ENCODE results near the gene MT1B. TPM values are rescaled to one million over a fixed set of nuclear protein-coding genes. Genes with fewer than 3 reads are reported as not detected.

Gene MT1B
- total RNA-seq (not detected), polyA plus RNA-seq (not detected)
- long read RNA-seq, donor 1 = 0 reads
- long read RNA-seq, donor 2 = 0 reads

- Histone ChIP-seq H3K27ac (ENCODE audit: low read depth in 1 of 2, low read length in 2 of 2) (no peak within 1 kb of the TSS), H3K27me3 (ENCODE audit: control insufficient read depth in 1 of 2, insufficient read depth in 2 of 2, low read length in 1 of 2) (no peaks in the 10 kb centered on the region), H3K9me3 (ENCODE audit: control insufficient read depth, low read length) (no peaks in the 10 kb centered on the region), H3K4me3 (ENCODE audit: low read length in 2 of 2) (no peak within 1 kb of the TSS), H3K36me3 (ENCODE audit: control insufficient read depth in 1 of 2, insufficient read depth in 2 of 2, low read length in 1 of 2) (no peaks in the 10 kb centered on the region), H3K4me1 (ENCODE audit: control insufficient read depth in 1 of 2, insufficient read depth in 2 of 2, low read length in 2 of 2) (no peaks in the 10 kb centered on the region)
- WGBS, 2 donors = 74% methylated on average over 7 of the region's 7 CpGs
- ATAC-seq (ENCODE audit: low FRiP score) = peak; percentile 49
- intact Hi-C loops (cut with DNase I) = no loop called here
- DNase-seq = no peak
Observed at GRCh38 chr16:56651586-56651985, at the start of gene MT1B. MT1B (plus strand) TSS chr16:56651886; CDS start chr16:56651954, 68 bp downstream.

- ATAC-seq (ENCODE audit: low FRiP score) (no peak), DNase-seq (no peak)
- H3K36me3 ChIP-seq (ENCODE audit: control insufficient read depth in 1 of 2, insufficient read depth in 2 of 2, low read length in 1 of 2) = no peaks in the 10 kb centered on the region
- intact Hi-C loops (cut with DNase I) = loop anchor here (2.0 to 10.0 kb wide), 4 partner anchors 39 to 99 kb away; no protein-coding TSS in a partner anchor
- H3K4me3 ChIP-seq (ENCODE audit: low read length in 2 of 2) = no peak overlapping the region
- 60 to 63% methylated on average over 4 of the region's 4 CpGs for WGBS, 2 donors
- no peak overlapping the region for H3K27ac ChIP-seq (ENCODE audit: low read depth in 1 of 2, low read length in 2 of 2)
- no peaks in the 10 kb centered on the region for H3K4me1 ChIP-seq (ENCODE audit: control insufficient read depth in 1 of 2, insufficient read depth in 2 of 2, low read length in 2 of 2)
- no peaks in the 10 kb centered on the region for H3K27me3 ChIP-seq (ENCODE audit: control insufficient read depth in 1 of 2, insufficient read depth in 2 of 2, low read length in 1 of 2)
- H3K9me3 ChIP-seq (ENCODE audit: control insufficient read depth, low read length) = no peaks in the 10 kb centered on the region
Observed at GRCh38 chr16:56603589-56603988, 48.1 kb upstream of the MT1B start.

GRCh38 chr16:56604966-56605365, 46.7 kb upstream of the MT1B start:
- H3K36me3 ChIP-seq (ENCODE audit: control insufficient read depth in 1 of 2, insufficient read depth in 2 of 2, low read length in 1 of 2) = no peaks in the 10 kb centered on the region
- 76 to 89% methylated on average over 4 of the region's 4 CpGs for WGBS, 2 donors
- ATAC-seq (ENCODE audit: low FRiP score) = no peak
- no peak for DNase-seq
- no peak overlapping the region for H3K27ac ChIP-seq (ENCODE audit: low read depth in 1 of 2, low read length in 2 of 2)
- no peak overlapping the region for H3K4me3 ChIP-seq (ENCODE audit: low read length in 2 of 2)
- intact Hi-C loops (cut with DNase I) = loop anchor here (2.0 to 10.0 kb wide), 5 partner anchors 37 to 97 kb away; partner anchors contain the start of gene MT1X (in 1 of the 2)
- H3K27me3 ChIP-seq (ENCODE audit: control insufficient read depth in 1 of 2, insufficient read depth in 2 of 2, low read length in 1 of 2) = no peaks in the 10 kb centered on the region
- no peaks in the 10 kb centered on the region for H3K9me3 ChIP-seq (ENCODE audit: control insufficient read depth, low read length)
- H3K4me1 ChIP-seq (ENCODE audit: control insufficient read depth in 1 of 2, insufficient read depth in 2 of 2, low read length in 2 of 2) = no peaks in the 10 kb centered on the region

- H3K9me3 ChIP-seq (ENCODE audit: control insufficient read depth, low read length) = no peaks in the 10 kb centered on the region
- DNase-seq (no peak), ATAC-seq (ENCODE audit: low FRiP score) (no peak)
- intact Hi-C loops (cut with DNase I) = loop anchor here (2.0 to 10.0 kb wide), 3 partner anchors 37 to 91 kb away; partner anchors contain the start of gene MT1X (in 1 of the 2)
- H3K27me3 ChIP-seq (ENCODE audit: control insufficient read depth in 1 of 2, insufficient read depth in 2 of 2, low read length in 1 of 2) = no peaks in the 10 kb centered on the region
- H3K36me3 ChIP-seq (ENCODE audit: control insufficient read depth in 1 of 2, insufficient read depth in 2 of 2, low read length in 1 of 2) = no peaks in the 10 kb centered on the region
- H3K27ac ChIP-seq (ENCODE audit: low read depth in 1 of 2, low read length in 2 of 2) = no peak overlapping the region
- H3K4me1 ChIP-seq (ENCODE audit: control insufficient read depth in 1 of 2, insufficient read depth in 2 of 2, low read length in 2 of 2) = peaks cover 0 to 1% of the 10 kb centered on the region in 2 donors
- no peak overlapping the region for H3K4me3 ChIP-seq (ENCODE audit: low read length in 2 of 2)
- 91 to 94% methylated on average over 1 of the region's 1 CpG for WGBS, 2 donors
Observed at GRCh38 chr16:56605475-56605874, 46.2 kb upstream of the MT1B start.

- intact Hi-C loops (cut with DNase I) = loop anchor here (5.0 to 10.0 kb wide), 2 partner anchors 76 to 91 kb away; partner anchors contain the start of gene MT1X (in 1 of the 2)
- Histone ChIP-seq H3K27ac (ENCODE audit: low read depth in 1 of 2, low read length in 2 of 2) (peak overlapping the region in 1 of 2 donors; percentile 35), H3K9me3 (ENCODE audit: control insufficient read depth, low read length) (no peaks in the 10 kb centered on the region), H3K27me3 (ENCODE audit: control insufficient read depth in 1 of 2, insufficient read depth in 2 of 2, low read length in 1 of 2) (no peaks in the 10 kb centered on the region), H3K4me1 (ENCODE audit: control insufficient read depth in 1 of 2, insufficient read depth in 2 of 2, low read length in 2 of 2) (peaks cover 0 to 5% of the 10 kb centered on the region in 2 donors), H3K36me3 (ENCODE audit: control insufficient read depth in 1 of 2, insufficient read depth in 2 of 2, low read length in 1 of 2) (no peaks in the 10 kb centered on the region), H3K4me3 (ENCODE audit: low read length in 2 of 2) (no peak overlapping the region)
- no peak for ATAC-seq (ENCODE audit: low FRiP score)
- whole genome bisulfite sequencing, 2 donors = 70 to 77% methylated on average over 3 of the region's 3 CpGs
- peak in 1 of 2 donors; percentile 84 for DNase-seq
Observed at GRCh38 chr16:56606071-56606475, 45.6 kb upstream of the MT1B start.

GRCh38 chr16:56606476-56607108, 45.1 kb upstream of the MT1B start:
- H3K9me3 ChIP-seq (ENCODE audit: control insufficient read depth, low read length) = no peaks in the 10 kb centered on the region
- peaks cover 0 to 5% of the 10 kb centered on the region in 2 donors for H3K4me1 ChIP-seq (ENCODE audit: control insufficient read depth in 1 of 2, insufficient read depth in 2 of 2, low read length in 2 of 2)
- DNase-seq (no peak), ATAC-seq (ENCODE audit: low FRiP score) (no peak)
- no peaks in the 10 kb centered on the region for H3K36me3 ChIP-seq (ENCODE audit: control insufficient read depth in 1 of 2, insufficient read depth in 2 of 2, low read length in 1 of 2)
- 65 to 69% methylated on average over 8 of the region's 8 CpGs for WGBS, 2 donors
- peak overlapping the region in 1 of 2 donors; percentile 84 for H3K27ac ChIP-seq (ENCODE audit: low read depth in 1 of 2, low read length in 2 of 2)
- no peak overlapping the region for H3K4me3 ChIP-seq (ENCODE audit: low read length in 2 of 2)
- intact Hi-C loops (cut with DNase I) = loop anchor here (5.0 to 10.0 kb wide), 2 partner anchors 76 to 92 kb away; partner anchors contain the start of gene MT1X (in 1 of the 2)
- H3K27me3 ChIP-seq (ENCODE audit: control insufficient read depth in 1 of 2, insufficient read depth in 2 of 2, low read length in 1 of 2) = no peaks in the 10 kb centered on the region

GRCh38 chr16:56607109-56607618, 44.5 kb upstream of the MT1B start:
- Histone ChIP-seq H3K9me3 (ENCODE audit: control insufficient read depth, low read length) (no peaks in the 10 kb centered on the region), H3K27ac (ENCODE audit: low read depth in 1 of 2, low read length in 2 of 2) (peak overlapping the region in 1 of 2 donors; percentile 84), H3K4me1 (ENCODE audit: control insufficient read depth in 1 of 2, insufficient read depth in 2 of 2, low read length in 2 of 2) (peaks cover 0 to 5% of the 10 kb centered on the region in 2 donors), H3K4me3 (ENCODE audit: low read length in 2 of 2) (no peak overlapping the region), H3K27me3 (ENCODE audit: control insufficient read depth in 1 of 2, insufficient read depth in 2 of 2, low read length in 1 of 2) (no peaks in the 10 kb centered on the region), H3K36me3 (ENCODE audit: control insufficient read depth in 1 of 2, insufficient read depth in 2 of 2, low read length in 1 of 2) (no peaks in the 10 kb centered on the region)
- peak; percentile 77 to 88 for DNase-seq
- intact Hi-C loops (cut with DNase I) = loop anchor here (5.0 to 10.0 kb wide), 2 partner anchors 75 to 92 kb away; partner anchors contain the start of gene MT1X (in 1 of the 2)
- ATAC-seq (ENCODE audit: low FRiP score) = peak; percentile 47
- 75 to 79% methylated on average over 14 of the region's 14 CpGs for WGBS, 2 donors

- 77 to 92% methylated on average over 2 of the region's 2 CpGs for WGBS, 2 donors
- no peak overlapping the region for H3K4me3 ChIP-seq (ENCODE audit: low read length in 2 of 2)
- ATAC-seq (ENCODE audit: low FRiP score) (no peak), DNase-seq (no peak)
- peaks cover 0 to 5% of the 10 kb centered on the region in 2 donors for H3K4me1 ChIP-seq (ENCODE audit: control insufficient read depth in 1 of 2, insufficient read depth in 2 of 2, low read length in 2 of 2)
- no peaks in the 10 kb centered on the region for H3K36me3 ChIP-seq (ENCODE audit: control insufficient read depth in 1 of 2, insufficient read depth in 2 of 2, low read length in 1 of 2)
- H3K9me3 ChIP-seq (ENCODE audit: control insufficient read depth, low read length) = no peaks in the 10 kb centered on the region
- no peaks in the 10 kb centered on the region for H3K27me3 ChIP-seq (ENCODE audit: control insufficient read depth in 1 of 2, insufficient read depth in 2 of 2, low read length in 1 of 2)
- peak overlapping the region; percentile 51 to 84 for H3K27ac ChIP-seq (ENCODE audit: low read depth in 1 of 2, low read length in 2 of 2)
- intact Hi-C loops (cut with DNase I) = loop anchor here (5.0 to 10.0 kb wide), 2 partner anchors 75 to 93 kb away; partner anchors contain the start of gene MT1X (in 1 of the 2)
Observed at GRCh38 chr16:56607675-56608042, 44.0 kb upstream of the MT1B start.
